Panc1 (cell line): ENCODE results near the gene YWHAH. TPM values are rescaled to one million over a fixed set of nuclear protein-coding genes. Genes with fewer than 3 reads are reported as not detected.

Source experiments
- ATAC-seq: fragments of 200-7000 bp; cut with Tn5 transposase; 2 replicates; pipeline ENCODE4 v1.9.1; 2020; ENCODE audit warnings: mild to moderate bottlenecking, moderate library complexity
- BruUV-seq: library from RNA; stranded (reverse); fragments of 400-500 nt; replicated peaks from 2 replicates; lab custom pipeline; 2021; lab: Mats Ljungman, UMichigan
- CTCF ChIA-PET: fragments of 300-600 bp; sonication (Branson Sonifier 250); formaldehyde crosslinking; loops from one replicate; lab custom pipeline; 2022; ENCODE audit warnings: antibody characterized with exemption; lab: Charles Lee
- POLR2A ChIA-PET: fragments of 300-600 bp; sonication (Branson Sonifier 250); formaldehyde crosslinking; loops from one replicate; lab custom pipeline; 2022; ENCODE audit warnings: antibody characterized with exemption; lab: Charles Lee
- DNase-seq: peaks from one replicate; pipeline ENCODE4 v3.0.0-alpha.2; 2010; ENCODE audit warnings: low read depth, low spot score
- H3K27ac ChIP-seq: 2 replicates; pipeline ENCODE4 v1.5.1; 2011; ENCODE audit warnings: mild to moderate bottlenecking, low read length, inconsistent platforms
- H3K27me3 ChIP-seq: fragments of 200-500 bp; sonication (Bioruptor generic); 2 replicates; pipeline ENCODE4 v1.6.0; 2014; ENCODE audit warnings: low read length, inconsistent platforms; ENCODE audit not compliant: control insufficient read depth, insufficient read depth
- H3K36me3 ChIP-seq: fragments of 200-500 bp; sonication (Bioruptor generic); 2 replicates; pipeline ENCODE4 v1.5.1; 2014; ENCODE audit warnings: inconsistent platforms, mild to moderate bottlenecking, low read length, moderate library complexity; ENCODE audit not compliant: control insufficient read depth, insufficient read depth
- H3K4me1 ChIP-seq: 2 replicates; pipeline ENCODE4 v1.5.1; 2011; ENCODE audit warnings: inconsistent platforms, mild to moderate bottlenecking, low read length, moderate library complexity; ENCODE audit not compliant: control insufficient read depth, insufficient read depth
- H3K4me3 ChIP-seq, 2 experiments: 2 replicates each; pipeline ENCODE4 v1.5.1; 2011 to 2012; ENCODE audit warnings: low read depth in 2 of 2, low read length in 2 of 2, mild to moderate bottlenecking in 2 of 2, inconsistent platforms in 1 of 2, moderate library complexity in 1 of 2
- H3K9me3 ChIP-seq: fragments of 200-500 bp; sonication (Bioruptor generic); 2 replicates; pipeline ENCODE4 v1.5.1; 2014; ENCODE audit warnings: low read depth, mild to moderate bottlenecking, inconsistent platforms, low read length, moderate library complexity; ENCODE audit not compliant: control insufficient read depth, insufficient read depth
- POLR2AphosphoS5 ChIP-seq: IDR thresholded peaks from 2 replicates; pipeline ENCODE4 v1.6.1; 2012; ENCODE audit warnings: mild to moderate bottlenecking, low read depth, low read length, moderate library complexity
- SIN3A ChIP-seq: IDR thresholded peaks from 2 replicates; pipeline ENCODE4 v1.6.1; 2012; ENCODE audit warnings: low read depth, mild to moderate bottlenecking, low read length, moderate library complexity, borderline replicate concordance; ENCODE audit not compliant: insufficient read depth
- TCF7L2 ChIP-seq: IDR thresholded peaks from 2 replicates; pipeline ENCODE4 v1.6.1; 2011; ENCODE audit warnings: mild to moderate bottlenecking, low read depth, low read length, inconsistent platforms
- in situ Hi-C: cut with HindIII; loops from 2 replicates; pipeline ENCODE4 v1.10.0; 2016; ENCODE audit warnings: low sequenced_read_pairs, low pct_unique_long_range_greater_than_20kb
- intact Hi-C: fragments of 100-400 bp; cut with micrococcal nuclease; formaldehyde crosslinking; loops from one replicate; pipeline ENCODE4 v1.10.0; 2022; ENCODE audit not compliant: unreplicated experiment
- total RNA-seq: library from RNA; stranded (reverse); gene quantifications from one replicate; pipeline ENCODE4 v1.2.1, GENCODE V29; 2021; ENCODE audit not compliant: unreplicated experiment
- TF ChIP-seq, protein P1 (sequence below), 2 experiments: IDR thresholded peaks; 2 replicates each; pipeline ENCODE4 v1.6.1; 2011 to 2012; ENCODE audit warnings: low read depth in 2 of 2, control low read depth in 1 of 2, low read length in 1 of 2, mild to moderate bottlenecking in 1 of 2, moderate library complexity in 1 of 2; ENCODE audit not compliant: insufficient read depth in 1 of 2
- TF ChIP-seq, protein P2 (sequence below): fragments of 450-650 bp; IDR thresholded peaks from 2 replicates; pipeline ENCODE4 v1.5.1; 2017; ENCODE audit warnings: mild to moderate bottlenecking

The YWHAH gene
- total RNA-seq, 1 experiment from 2014 or later: 138 TPM

DNA sequence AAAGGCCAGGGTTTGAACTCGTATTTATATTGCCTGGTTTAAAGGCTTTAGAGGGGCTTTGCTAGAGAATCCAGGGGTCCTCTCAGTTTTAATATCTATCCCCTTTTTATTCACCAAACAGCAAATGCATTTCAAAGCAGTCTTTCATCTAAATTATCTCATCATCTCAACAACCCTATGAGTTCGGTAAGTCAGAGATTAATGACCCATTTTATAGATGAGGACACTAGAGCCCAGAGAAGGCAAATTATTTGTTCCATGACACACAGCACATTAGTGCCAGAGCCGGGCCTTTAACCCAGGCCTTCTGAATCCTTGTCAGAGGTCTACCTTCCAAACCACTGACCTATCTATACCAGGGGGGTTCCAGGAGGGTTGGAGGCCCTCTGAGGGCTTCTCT is 16.8 kb upstream of the YWHAH start:
- Histone ChIP-seq H3K27ac (no peak overlapping the region), H3K4me3 (no peak overlapping the region), H3K36me3 (no peaks in the 10 kb centered on the region), H3K9me3 (no peaks in the 10 kb centered on the region), H3K4me1 (no peaks in the 10 kb centered on the region), H3K27me3 (no peaks in the 10 kb centered on the region; the same call in 1 of the 2 replicates)
- in situ Hi-C loops (no loop called here), intact Hi-C loops (no loop called here)
- TF ChIP-seq, protein P1, sequence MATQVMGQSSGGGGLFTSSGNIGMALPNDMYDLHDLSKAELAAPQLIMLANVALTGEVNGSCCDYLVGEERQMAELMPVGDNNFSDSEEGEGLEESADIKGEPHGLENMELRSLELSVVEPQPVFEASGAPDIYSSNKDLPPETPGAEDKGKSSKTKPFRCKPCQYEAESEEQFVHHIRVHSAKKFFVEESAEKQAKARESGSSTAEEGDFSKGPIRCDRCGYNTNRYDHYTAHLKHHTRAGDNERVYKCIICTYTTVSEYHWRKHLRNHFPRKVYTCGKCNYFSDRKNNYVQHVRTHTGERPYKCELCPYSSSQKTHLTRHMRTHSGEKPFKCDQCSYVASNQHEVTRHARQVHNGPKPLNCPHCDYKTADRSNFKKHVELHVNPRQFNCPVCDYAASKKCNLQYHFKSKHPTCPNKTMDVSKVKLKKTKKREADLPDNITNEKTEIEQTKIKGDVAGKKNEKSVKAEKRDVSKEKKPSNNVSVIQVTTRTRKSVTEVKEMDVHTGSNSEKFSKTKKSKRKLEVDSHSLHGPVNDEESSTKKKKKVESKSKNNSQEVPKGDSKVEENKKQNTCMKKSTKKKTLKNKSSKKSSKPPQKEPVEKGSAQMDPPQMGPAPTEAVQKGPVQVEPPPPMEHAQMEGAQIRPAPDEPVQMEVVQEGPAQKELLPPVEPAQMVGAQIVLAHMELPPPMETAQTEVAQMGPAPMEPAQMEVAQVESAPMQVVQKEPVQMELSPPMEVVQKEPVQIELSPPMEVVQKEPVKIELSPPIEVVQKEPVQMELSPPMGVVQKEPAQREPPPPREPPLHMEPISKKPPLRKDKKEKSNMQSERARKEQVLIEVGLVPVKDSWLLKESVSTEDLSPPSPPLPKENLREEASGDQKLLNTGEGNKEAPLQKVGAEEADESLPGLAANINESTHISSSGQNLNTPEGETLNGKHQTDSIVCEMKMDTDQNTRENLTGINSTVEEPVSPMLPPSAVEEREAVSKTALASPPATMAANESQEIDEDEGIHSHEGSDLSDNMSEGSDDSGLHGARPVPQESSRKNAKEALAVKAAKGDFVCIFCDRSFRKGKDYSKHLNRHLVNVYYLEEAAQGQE (IDR thresholded peaks at IDR 0.05; ENCODE audit: insufficient read depth in 1 of 2, low read depth in 2 of 2, low read length in 1 of 2): no peak
- TF ChIP-seq POLR2AphosphoS5 (no peak), TCF7L2 (no peak), SIN3A (no peak)
- TF ChIP-seq, protein P2, sequence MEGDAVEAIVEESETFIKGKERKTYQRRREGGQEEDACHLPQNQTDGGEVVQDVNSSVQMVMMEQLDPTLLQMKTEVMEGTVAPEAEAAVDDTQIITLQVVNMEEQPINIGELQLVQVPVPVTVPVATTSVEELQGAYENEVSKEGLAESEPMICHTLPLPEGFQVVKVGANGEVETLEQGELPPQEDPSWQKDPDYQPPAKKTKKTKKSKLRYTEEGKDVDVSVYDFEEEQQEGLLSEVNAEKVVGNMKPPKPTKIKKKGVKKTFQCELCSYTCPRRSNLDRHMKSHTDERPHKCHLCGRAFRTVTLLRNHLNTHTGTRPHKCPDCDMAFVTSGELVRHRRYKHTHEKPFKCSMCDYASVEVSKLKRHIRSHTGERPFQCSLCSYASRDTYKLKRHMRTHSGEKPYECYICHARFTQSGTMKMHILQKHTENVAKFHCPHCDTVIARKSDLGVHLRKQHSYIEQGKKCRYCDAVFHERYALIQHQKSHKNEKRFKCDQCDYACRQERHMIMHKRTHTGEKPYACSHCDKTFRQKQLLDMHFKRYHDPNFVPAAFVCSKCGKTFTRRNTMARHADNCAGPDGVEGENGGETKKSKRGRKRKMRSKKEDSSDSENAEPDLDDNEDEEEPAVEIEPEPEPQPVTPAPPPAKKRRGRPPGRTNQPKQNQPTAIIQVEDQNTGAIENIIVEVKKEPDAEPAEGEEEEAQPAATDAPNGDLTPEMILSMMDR: no peak
- CTCF ChIA-PET: no interaction called here
- BruUV-seq: no TSS peak
- DNase-seq (no peak), ATAC-seq (no peak)
- POLR2A ChIA-PET: no interaction called here

DNA sequence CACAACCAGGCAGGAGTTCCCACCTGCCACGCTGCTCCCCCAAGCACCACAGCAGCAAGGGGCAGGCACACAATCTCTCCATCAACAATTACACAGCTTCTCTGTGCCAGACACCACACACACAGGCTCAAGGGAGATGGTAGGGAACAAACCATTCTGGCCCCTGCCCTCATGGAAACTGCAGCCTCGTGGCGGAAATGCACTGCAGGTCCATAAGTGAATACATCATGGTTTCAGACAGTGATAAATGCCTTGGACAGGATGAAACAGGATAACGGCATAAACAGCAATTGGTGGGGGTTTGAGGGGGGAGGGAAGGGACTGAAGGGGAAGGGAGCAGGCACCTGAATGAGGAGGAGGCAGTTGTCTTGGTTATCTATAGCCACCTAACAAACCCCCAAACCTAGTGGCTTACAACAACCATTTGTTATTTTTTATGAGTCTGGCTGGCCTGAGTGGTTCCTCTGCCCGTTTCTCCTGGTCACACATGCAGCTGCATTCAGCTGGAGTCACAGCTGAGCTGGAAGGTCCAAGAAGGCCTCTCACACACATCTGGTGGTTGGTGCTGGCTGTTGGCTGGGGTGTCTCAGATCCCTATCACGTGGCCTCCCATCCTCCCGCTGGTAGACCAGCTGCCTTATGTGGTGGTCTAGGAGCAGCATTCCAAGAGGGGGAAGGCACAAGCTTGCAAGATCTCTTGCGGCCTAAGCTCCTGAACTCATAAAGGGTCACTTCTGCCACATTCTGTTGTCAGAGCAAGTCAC is 15.0 kb upstream of the YWHAH start:
- H3K4me3 ChIP-seq: no peak overlapping the region
- ChIA-PET CTCF (no interaction called here), POLR2A (no interaction called here)
- DNase-seq (no peak), ATAC-seq (no peak)
- intact Hi-C loops: no loop called here
- H3K9me3 ChIP-seq: no peaks in the 10 kb centered on the region
- no TSS peak for BruUV-seq
- H3K27me3 ChIP-seq: no peaks in the 10 kb centered on the region; the same call in 1 of the 2 replicates
- H3K27ac ChIP-seq: no peak overlapping the region
- TF ChIP-seq, protein P2: no peak
- TF ChIP-seq TCF7L2: no peak
- no peak for TF ChIP-seq SIN3A
- TF ChIP-seq POLR2AphosphoS5: no peak
- TF ChIP-seq, protein P1 (IDR thresholded peaks at IDR 0.05; ENCODE audit: insufficient read depth in 1 of 2, low read depth in 2 of 2, low read length in 1 of 2): no peak
- no peaks in the 10 kb centered on the region for H3K36me3 ChIP-seq
- H3K4me1 ChIP-seq: no peaks in the 10 kb centered on the region
- in situ Hi-C loops: no loop called here
